Measurements from ENCODE around the gene BGN.

Gene BGN

GRCh38 chrX:153482376-153483015 is 12.3 kb upstream of the BGN start:
- DNase-seq (ENCODE audit: low read depth, low spot score) = no peak

DNA sequence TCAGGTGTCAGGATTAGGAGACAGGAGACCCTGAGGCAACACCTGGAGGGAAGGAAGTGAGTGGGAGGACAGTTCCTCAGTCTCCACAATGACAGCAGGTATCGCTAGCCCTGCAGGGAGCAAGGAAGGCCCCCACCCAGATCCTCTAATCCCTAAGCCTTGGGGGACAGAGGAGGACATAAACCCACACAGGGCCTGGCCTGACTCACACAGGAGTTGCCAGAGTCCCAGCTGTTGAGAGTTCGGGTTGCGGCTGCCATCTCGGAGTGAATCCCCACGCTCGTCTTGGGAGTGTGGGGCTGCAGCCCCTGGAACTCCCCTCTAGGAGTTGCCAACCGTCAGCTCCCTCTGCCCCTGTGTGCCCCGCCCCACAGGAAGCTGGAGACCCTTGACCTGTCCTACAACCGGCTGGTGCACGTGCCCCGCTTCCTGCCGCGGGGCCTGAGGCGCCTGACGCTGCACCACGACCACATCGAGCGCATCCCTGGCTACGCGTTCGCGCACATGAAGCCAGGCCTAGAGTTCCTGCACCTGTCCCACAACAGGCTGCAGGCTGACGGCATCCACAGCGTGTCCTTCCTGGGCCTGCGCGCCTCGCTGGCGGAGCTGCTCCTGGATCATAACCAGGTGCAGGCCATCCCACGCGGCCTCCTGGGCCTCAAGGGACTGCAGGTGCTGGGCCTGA is 9.2 kb upstream of the BGN start:
- DNase-seq (ENCODE audit: low read depth, low spot score) = no peak

- no peak for DNase-seq (ENCODE audit: low read depth, low spot score)
These were observed 8.6 kb upstream of the BGN start for GRCh38 chrX:153486171-153486570.

- DNase-seq (ENCODE audit: low read depth, low spot score) = no peak
These were observed 7.1 kb upstream of the BGN start for GRCh38 chrX:153487590-153488071.

- no peak for DNase-seq (ENCODE audit: low read depth, low spot score)
These were observed 6.4 kb upstream of the BGN start for GRCh38 chrX:153488231-153488914.

GRCh38 chrX:153490217-153490930 is 4.4 kb upstream of the BGN start:
- no peak for DNase-seq (ENCODE audit: low read depth, low spot score)

DNA sequence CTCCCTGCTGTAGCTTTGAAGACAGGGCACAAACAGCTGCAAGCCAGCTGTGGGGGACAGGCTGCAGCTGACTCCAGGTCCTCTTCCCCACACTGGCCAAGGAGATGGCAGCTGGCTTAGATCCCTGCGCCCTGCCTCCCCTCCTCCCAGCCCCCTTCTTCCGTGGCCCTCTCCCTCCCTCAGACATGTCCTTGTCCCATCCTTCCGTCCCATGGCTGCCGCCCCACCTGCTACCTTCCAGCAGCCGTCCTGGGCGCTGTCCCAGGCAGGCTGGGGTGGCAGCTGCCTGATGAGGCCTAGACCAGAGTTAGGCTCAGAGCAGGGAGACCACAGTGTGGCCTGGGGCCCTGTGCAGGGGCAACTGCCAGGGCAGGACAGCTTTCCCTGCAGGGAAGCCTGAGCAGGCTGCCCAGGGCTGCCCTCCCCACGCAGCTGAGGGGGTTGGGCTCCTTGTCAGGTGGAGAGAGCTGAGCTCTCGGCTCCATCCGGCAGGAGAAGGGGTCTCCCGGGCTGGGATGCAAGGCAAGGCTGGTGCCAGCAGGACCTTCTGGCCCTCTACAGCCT is 3.3 kb upstream of the BGN start:
- no peak for DNase-seq (ENCODE audit: low read depth, low spot score)

DNA sequence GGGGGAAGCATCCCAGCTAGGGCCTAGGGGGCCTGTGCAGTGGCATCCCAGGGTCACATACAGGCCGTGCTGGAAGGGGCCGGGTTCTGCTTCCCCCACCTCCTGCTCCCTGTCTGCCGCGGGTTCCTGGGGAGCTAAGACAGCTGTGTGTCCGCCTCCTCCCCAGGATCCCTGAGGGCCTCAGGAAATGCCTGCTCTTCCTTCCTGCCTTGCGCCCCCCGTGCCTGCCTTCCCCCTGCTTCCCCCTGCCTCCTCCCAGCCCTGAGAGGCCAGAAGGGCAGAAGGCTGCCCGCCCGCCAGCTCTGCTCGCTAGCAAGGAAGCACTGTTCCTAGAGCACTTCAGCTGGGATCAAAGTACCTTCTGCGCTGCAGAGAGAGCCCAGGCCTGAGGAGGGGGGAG is 2.9 kb upstream of the BGN start:
- DNase-seq (ENCODE audit: low read depth, low spot score) = no peak

GRCh38 chrX:153492543-153492942 is 2.2 kb upstream of the BGN start:
- DNase-seq (ENCODE audit: low read depth, low spot score) = no peak

GRCh38 chrX:153493085-153493484 is 1.7 kb upstream of the BGN start:
- no peak for DNase-seq (ENCODE audit: low read depth, low spot score)

GRCh38 chrX:153494061-153494460 is 719 bp upstream of the BGN start:
- DNase-seq (ENCODE audit: low read depth, low spot score) = no peak

- no peak for DNase-seq (ENCODE audit: low read depth, low spot score)
These were observed 577 bp downstream of the BGN start for GRCh38 chrX:153495362-153495751.

DNA sequence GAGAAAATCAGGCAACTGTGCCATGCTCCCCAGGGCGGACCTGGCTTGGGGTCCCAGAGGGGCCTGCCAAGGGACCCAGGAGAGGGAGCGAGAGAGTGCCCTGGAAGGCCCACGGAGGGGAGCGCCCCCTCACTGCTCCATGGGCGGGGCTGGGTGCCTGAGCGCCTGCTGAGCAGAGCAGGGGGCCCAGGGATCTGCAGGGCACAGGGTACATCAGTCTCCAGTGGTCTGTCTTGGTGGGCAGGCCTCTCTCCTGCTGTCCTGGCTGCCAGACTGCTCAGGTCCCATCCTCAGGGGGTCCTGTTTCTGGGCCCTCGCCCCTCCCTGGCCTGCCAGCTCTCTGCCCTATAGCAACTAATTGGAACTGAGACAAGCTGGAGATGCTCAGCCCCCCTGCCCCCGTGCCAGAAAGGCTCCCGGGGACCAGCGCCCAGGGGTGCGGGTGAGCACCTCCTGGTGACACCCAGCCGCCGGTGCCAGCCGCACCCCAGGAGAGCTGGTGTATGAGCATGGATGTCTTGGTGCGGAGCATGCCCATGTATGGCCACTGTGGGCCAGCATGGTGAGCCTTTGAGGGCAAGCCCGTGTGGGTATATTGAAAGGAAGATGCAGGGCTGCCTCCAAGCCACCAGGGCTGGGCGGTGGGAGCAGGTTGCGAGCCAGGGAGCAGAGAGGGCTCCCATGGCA is 1.3 kb downstream of the BGN start:
- DNase-seq (ENCODE audit: low read depth, low spot score) = no peak

DNA sequence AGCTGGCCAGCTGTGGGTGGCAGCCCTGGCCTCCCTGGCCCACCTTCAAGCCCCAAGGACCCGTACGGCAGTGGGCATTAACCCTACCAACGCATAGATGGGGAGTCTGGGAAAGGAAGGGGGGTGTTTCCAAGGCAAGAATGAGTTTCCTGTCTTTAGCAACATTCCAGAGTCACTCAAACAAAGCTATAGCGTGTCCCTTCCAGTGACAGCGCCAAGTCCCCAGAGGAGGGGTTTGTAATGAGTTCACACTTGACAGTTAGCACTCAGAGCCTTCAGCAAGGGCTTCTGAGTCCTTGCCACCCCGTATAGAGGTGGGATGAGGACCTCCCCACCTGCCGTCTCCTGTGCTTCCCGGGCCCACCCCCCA is 1.8 kb downstream of the BGN start:
- no peak for DNase-seq (ENCODE audit: low read depth, low spot score)

- no peak for DNase-seq (ENCODE audit: low read depth, low spot score)
These were observed 3.7 kb downstream of the BGN start for GRCh38 chrX:153498453-153498852.

DNA sequence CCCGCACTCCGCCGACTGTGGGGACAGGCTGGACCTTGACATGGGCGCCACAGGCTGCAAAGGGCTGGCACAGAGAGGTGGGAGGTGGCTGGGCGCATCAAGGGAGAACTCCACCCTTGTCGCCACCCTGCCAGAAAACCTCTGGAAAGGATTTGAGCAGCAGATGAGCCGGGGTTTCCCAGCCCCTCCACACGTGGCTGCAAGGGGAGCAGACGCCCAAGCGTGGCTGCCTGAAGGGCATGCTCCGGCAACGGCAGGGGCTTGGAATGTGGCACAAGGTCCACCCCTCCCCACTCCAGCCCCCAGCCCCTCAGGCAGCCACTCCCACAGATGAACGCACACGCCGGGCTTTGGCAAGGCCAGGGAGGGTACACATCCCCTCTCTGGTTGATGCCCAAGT is 4.6 kb downstream of the BGN start:
- DNase-seq (ENCODE audit: low read depth, low spot score) = no peak

DNA sequence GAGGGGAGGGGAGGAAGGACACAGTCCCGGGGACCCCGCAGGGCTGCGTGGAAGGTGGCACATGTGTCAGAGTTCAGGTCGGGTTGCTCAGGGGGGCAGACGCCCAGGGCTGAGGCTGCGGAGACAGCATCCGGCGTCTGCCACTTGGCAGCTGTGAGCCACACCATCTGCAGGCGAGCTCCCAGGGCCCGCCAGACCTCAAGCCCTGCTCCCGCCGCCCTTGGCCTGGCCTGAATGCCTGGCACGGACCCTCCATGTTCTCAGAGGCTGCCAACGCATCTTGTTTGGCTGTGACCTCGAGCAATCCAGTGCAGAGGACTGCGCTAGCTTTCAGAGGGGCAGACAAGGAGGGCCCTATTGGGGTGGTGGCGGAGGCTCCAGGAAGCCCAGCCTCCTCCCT is 5.1 kb downstream of the BGN start:
- DNase-seq (ENCODE audit: low read depth, low spot score) = no peak

- DNase-seq (ENCODE audit: low read depth, low spot score) = no peak
These were observed 6.0 kb downstream of the BGN start for GRCh38 chrX:153500676-153501280.

GRCh38 chrX:153501530-153501929 is 6.8 kb downstream of the BGN start:
- no peak for DNase-seq (ENCODE audit: low read depth, low spot score)

DNA sequence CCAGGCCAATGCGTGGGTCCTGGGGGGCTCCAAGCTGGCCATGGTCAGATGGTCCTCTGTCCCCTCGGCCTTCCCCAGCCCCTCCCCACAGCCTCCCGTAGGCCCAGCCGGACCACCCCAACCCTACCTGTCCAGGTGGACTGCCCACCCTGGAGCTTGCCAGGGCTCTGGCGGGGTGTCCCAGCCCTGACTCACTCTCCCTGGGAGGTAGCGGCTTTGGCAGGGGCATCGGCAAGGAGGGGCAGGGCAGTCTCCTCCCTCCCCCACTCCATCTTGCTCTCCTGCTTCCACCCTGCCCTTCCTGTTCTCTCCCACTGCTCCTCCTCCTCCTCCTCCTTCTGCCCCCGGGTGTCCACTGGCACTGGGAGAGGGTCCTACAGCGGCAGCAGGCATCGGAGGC is 7.4 kb downstream of the BGN start:
- DNase-seq (ENCODE audit: low read depth, low spot score) = no peak

DNA sequence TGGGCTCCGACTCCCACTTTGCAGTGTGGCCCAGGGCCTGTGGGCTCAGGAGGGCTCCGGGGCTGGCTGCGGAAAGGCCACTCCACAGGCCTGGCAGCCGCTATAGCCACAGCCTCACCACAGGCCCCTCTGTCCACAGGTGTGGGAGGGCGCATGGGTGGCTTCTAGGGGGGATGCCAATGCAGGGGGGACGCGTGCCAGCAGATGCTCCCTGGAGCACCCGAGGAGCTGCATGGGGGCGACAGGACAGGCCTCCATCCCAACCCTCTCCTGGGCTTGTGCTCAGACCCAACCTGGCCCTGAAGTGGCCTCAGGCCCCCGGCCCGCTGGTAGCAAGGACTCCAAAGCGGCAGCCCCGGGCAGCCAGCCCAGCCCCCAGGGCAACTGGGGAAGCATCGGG is 8.0 kb downstream of the BGN start:
- DNase-seq (ENCODE audit: low read depth, low spot score) = no peak
